GM12801 (cell line): ENCODE measurements around the gene ABCC12.

Experiments
- TF ChIP-seq, protein P1 (sequence below): IDR thresholded peaks from one replicate; pipeline ENCODE4 v1.5.1; 2011; ENCODE audit warnings: control low read depth; ENCODE audit not compliant: insufficient read length; ENCODE audit errors: extremely low read depth

ABCC12 gene

DNA sequence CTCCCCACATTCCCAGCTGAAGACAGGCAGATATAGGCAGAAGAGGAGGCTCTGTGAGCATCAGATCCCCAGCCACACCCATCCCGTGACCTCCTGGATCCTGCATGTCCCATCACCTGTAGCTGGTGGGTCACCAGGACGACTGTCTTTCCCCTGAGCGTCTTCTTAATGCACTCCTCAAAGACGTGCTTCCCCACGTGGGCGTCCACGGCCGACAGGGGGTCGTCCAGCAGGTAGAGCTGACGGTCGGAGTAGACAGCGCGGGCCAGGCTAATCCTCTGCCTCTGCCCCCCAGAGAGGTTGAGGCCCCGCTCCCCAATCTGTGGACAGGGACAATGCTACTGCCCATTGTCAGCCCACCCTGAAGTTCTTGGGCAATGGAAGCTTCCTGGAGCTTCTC, 40.5 kb downstream of the ABCC12 start:
- TF ChIP-seq, protein P1, sequence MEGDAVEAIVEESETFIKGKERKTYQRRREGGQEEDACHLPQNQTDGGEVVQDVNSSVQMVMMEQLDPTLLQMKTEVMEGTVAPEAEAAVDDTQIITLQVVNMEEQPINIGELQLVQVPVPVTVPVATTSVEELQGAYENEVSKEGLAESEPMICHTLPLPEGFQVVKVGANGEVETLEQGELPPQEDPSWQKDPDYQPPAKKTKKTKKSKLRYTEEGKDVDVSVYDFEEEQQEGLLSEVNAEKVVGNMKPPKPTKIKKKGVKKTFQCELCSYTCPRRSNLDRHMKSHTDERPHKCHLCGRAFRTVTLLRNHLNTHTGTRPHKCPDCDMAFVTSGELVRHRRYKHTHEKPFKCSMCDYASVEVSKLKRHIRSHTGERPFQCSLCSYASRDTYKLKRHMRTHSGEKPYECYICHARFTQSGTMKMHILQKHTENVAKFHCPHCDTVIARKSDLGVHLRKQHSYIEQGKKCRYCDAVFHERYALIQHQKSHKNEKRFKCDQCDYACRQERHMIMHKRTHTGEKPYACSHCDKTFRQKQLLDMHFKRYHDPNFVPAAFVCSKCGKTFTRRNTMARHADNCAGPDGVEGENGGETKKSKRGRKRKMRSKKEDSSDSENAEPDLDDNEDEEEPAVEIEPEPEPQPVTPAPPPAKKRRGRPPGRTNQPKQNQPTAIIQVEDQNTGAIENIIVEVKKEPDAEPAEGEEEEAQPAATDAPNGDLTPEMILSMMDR = no peak

DNA sequence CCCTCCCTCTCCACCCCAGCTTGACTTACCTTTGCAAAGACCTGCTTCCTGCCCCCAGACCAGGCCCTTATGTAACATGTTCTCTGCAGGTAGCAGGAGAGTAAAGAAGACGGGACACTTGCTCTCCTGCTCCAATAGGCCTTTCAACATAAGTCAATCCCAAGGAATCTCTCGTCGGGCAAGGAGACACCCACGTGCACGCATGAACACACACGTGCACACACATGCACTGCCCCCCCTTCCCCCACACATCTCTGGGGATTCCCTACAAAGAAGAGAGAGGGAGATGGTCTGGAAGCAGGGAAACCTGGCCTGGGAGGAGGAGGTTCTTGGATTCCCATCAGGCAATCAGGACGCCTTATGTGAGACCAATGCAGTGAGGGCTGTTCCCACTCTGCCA, 41.4 kb downstream of the ABCC12 start:
- TF ChIP-seq, protein P1 = no peak

DNA sequence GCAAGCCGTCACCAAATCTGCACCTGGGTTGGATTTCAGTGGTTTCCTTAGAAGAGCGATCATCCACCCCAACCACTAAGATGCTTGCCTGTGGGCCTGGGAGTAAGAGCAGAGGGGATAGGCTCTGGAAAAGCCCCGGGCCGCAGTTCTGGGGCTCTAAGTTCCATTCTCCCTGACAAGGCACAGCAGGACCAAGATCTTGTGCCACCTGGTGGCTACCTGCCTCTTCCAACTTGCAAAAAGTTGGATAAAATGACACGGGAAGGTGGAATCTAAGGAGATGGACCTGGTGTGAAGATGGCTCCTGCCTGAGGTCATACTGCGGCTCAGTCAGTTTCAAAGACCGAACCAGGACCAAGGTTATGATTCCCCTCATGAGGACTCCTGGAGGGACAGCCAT, 42.3 kb downstream of the ABCC12 start:
- TF ChIP-seq, protein P1 = no peak

DNA sequence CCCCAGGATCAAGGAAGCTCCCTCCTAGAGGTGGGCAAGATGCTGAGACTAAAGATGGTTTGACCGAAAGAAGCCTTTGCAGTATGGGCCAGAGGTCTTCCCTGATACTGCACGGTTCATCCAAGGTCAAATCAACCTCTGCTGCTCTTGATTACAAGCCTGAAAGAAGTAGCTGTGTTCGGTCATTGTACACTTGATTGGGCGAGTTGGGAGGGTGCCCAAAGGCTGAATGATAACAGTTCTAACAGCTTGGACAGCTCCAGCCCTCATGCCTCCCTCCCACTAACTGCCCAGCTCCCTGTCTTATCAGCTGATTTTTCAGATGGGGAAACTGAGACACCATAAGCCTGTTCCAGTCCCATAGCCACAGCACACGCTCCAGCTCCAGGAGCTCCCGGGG, 42.8 kb downstream of the ABCC12 start:
- TF ChIP-seq, protein P1 = no peak

DNA sequence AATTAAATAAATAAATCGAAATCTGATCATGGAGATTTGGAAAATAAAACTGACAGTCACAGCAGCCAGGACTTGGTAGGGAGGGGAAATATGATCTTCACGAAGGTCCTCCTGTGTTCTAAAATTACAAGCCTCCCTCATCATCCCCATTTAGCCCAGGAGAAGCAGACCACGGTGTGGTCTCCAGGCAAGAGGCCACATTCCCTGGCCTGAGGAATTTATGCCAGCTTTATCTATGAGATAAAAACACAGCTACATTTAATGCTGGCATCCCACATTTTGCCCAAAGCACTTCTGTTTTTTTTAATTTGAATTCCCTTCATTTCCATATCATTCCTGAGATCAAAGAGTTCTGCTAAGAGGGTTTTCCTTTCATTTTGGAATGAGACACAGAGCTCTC, 43.2 kb downstream of the ABCC12 start:
- TF ChIP-seq, protein P1 = no peak

DNA sequence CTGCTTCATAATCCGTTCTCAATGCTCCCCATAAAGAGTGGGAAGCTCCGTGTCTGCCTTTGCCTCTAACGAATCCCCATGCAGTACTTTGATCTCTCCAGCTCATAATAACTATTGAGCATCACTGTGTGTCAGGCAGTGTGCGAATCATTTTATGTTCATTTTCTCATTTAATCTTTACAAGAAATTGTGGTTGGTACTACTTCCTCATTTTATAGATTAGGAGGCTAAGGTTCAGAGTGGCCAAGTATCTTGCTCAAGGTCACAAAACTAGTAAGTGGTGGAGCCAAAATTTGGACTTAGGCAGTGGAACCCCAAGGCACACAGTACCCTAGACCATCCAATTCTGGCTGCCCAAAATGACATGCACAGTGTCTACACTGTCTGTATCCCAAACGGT, 44.8 kb downstream of the ABCC12 start:
- TF ChIP-seq, protein P1 = no peak

DNA sequence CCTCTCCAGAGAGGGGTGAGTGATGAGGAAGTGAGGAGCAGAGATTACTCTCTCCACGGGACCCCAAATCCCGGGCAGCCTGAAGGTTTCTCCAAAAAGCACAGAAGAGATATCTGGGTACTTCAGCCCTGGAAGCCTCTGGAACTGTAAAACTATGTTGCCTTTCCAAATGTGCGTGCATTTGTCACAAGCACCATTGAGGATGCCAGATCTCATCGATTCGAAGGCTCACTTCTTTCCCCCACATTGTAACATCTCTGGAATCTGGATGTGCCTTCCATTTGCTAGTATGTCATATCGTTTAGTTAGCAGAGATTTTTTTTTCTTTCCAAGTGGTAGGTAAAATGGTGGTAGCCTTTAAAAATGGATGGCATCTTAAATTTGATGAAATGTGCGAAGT, 45.8 kb downstream of the ABCC12 start:
- TF ChIP-seq, protein P1 = no peak

DNA sequence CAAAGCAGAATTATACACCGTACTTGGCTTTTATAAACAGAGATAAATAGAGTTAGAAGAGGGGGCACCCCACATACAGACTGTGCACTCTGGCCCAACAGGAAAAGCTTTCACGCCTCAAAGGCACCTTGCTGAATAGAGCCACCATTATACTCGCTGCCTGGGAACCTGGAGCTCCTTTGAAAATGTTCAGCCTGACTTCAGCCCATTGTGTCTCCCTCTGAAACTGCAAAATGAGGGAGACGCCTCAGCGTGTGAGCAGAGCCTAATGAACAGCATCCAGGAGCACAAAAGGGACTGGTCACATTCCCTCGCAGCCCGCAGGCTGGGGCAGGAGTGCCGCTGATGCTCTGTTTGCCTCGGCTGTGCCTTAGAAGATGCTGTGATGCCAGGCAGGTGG, 46.3 kb downstream of the ABCC12 start:
- TF ChIP-seq, protein P1 = no peak
